Neural cell (in vitro differentiated cells): ENCODE data around the gene SLC44A5. TPM values are rescaled to one million over a fixed set of nuclear protein-coding genes. Genes with fewer than 3 reads are reported as not detected.

Experiments
- H2AFZ ChIP-seq: fragments of 200-600, 300-800 bp; sonication (generic), shearing (Covaris generic); 2 replicates; pipeline ENCODE4 v1.6.0; 2014; ENCODE audit warnings: low read depth, mild to moderate bottlenecking, antibody characterized with exemption, low read length, moderate library complexity
- H3F3A ChIP-seq: fragments of 200-600 bp; shearing (Covaris generic); 2 replicates; pipeline ENCODE4 v1.6.1; 2016; ENCODE audit warnings: mild to moderate bottlenecking, moderate library complexity, mixed read lengths, antibody characterized with exemption, low read length; ENCODE audit not compliant: insufficient read depth, poor library complexity, severe bottlenecking
- H3K27ac ChIP-seq: fragments of 200-600, 300-800 bp; sonication (generic), shearing (Covaris generic); 2 replicates; pipeline ENCODE4 v1.5.1; 2014; ENCODE audit warnings: mild to moderate bottlenecking, low read length, moderate library complexity
- H3K27me3 ChIP-seq: fragments of 300-800, 200-600 bp; sonication (generic), shearing (Covaris generic); 2 replicates; pipeline ENCODE4 v1.6.0; 2014; ENCODE audit warnings: mild to moderate bottlenecking, low read depth, low read length, moderate library complexity; ENCODE audit not compliant: insufficient read depth
- H3K36me3 ChIP-seq: fragments of 300-800, 200-600 bp; sonication (generic), shearing (Covaris generic); 2 replicates; pipeline ENCODE4 v1.5.1; 2014; ENCODE audit warnings: mild to moderate bottlenecking, antibody characterized with exemption, low read length, moderate library complexity; ENCODE audit not compliant: insufficient read depth
- H3K4me2 ChIP-seq: fragments of 300-800, 200-600 bp; sonication (generic), shearing (Covaris generic); 2 replicates; pipeline ENCODE4 v1.6.0; 2014; ENCODE audit warnings: mild to moderate bottlenecking, low read length
- H3K4me3 ChIP-seq: fragments of 300-800, 200-600 bp; sonication (generic), shearing (Covaris generic); 2 replicates; pipeline ENCODE4 v1.5.1; 2014; ENCODE audit warnings: mild to moderate bottlenecking, low read length, moderate library complexity
- H3K79me2 ChIP-seq: fragments of 200-600 bp; shearing (Covaris generic); replicated peaks from 2 replicates; pipeline ENCODE4 v1.6.0; 2014; ENCODE audit warnings: mild to moderate bottlenecking, low read length, moderate library complexity; ENCODE audit not compliant: insufficient read depth
- H3K9ac ChIP-seq: fragments of 300-800, 200-600 bp; sonication (generic), shearing (Covaris generic); 2 replicates; pipeline ENCODE4 v1.6.1; 2016; ENCODE audit warnings: mild to moderate bottlenecking, low read length, mixed read lengths
- H3K9me2 ChIP-seq: fragments of 200-600 bp; shearing (Covaris generic); 2 replicates; pipeline ENCODE4 v1.6.1; 2016; ENCODE audit warnings: mild to moderate bottlenecking, low read length, mixed read lengths; ENCODE audit not compliant: insufficient read depth
- H3K9me3 ChIP-seq: fragments of 200-600, 300-800 bp; sonication (generic), shearing (Covaris generic); 2 replicates; pipeline ENCODE4 v1.6.1; 2016; ENCODE audit warnings: mild to moderate bottlenecking, mixed run types, low read length, moderate library complexity, mixed read lengths
- H4K20me1 ChIP-seq: fragments of 200-600 bp; shearing (Covaris generic); 2 replicates; pipeline ENCODE4 v1.6.1; 2016; ENCODE audit warnings: mild to moderate bottlenecking, mixed run types; ENCODE audit not compliant: insufficient read depth
- CTCF ChIP-seq: fragments of 450-650 bp; IDR thresholded peaks from 2 replicates; pipeline ENCODE4 v1.5.1; 2014; ENCODE audit warnings: antibody characterized with exemption, mild to moderate bottlenecking, moderate library complexity; ENCODE audit not compliant: poor library complexity, severe bottlenecking
- EP300 ChIP-seq: fragments of 450-650 bp; conservative IDR thresholded peaks from 2 replicates; pipeline ENCODE4 v1.6.1; 2014; ENCODE audit warnings: antibody characterized with exemption, mild to moderate bottlenecking, moderate library complexity; ENCODE audit not compliant: poor library complexity, severe bottlenecking
- EZH2 ChIP-seq: fragments of 200-600, 300-800 bp; shearing (Covaris generic), sonication (generic); IDR thresholded peaks from 2 replicates; pipeline ENCODE4 v1.6.1; 2014; ENCODE audit warnings: antibody characterized with exemption, low read length, borderline replicate concordance, mild to moderate bottlenecking; ENCODE audit not compliant: insufficient read depth, poor library complexity, severe bottlenecking
- MXI1 ChIP-seq: fragments of 450-650 bp; conservative IDR thresholded peaks from 2 replicates; pipeline ENCODE4 v1.6.1; 2014; ENCODE audit warnings: antibody characterized with exemption, mild to moderate bottlenecking; ENCODE audit not compliant: poor library complexity, severe bottlenecking
- POLR2AphosphoS5 ChIP-seq: IDR thresholded peaks from 2 replicates; pipeline ENCODE4 v1.6.1; 2012
- RAD21 ChIP-seq: fragments of 450-650 bp; conservative IDR thresholded peaks from 2 replicates; pipeline ENCODE4 v1.6.1; 2014; ENCODE audit warnings: antibody characterized with exemption, mild to moderate bottlenecking, moderate library complexity
- REST ChIP-seq: IDR thresholded peaks from 2 replicates; pipeline ENCODE4 v1.6.1; 2012; ENCODE audit warnings: borderline replicate concordance
- SMC3 ChIP-seq: fragments of 450-650 bp; conservative IDR thresholded peaks from 2 replicates; pipeline ENCODE4 v1.6.1; 2014; ENCODE audit warnings: antibody characterized with exemption, mild to moderate bottlenecking, moderate library complexity; ENCODE audit not compliant: poor library complexity
- TAF1 ChIP-seq: IDR thresholded peaks from 2 replicates; pipeline ENCODE4 v1.6.1; 2012; ENCODE audit warnings: low read depth
- polyA plus RNA-seq: library from polyadenylated mRNA; depleted of rRNA; stranded (reverse); fragments of >200 nt; gene quantifications from 2 replicates; pipeline ENCODE4 v1.2.3, GENCODE V29; 2014

Gene SLC44A5
- polyA plus RNA-seq, 1 donor from 2014 or later, result 53.0 TPM

GRCh38 chr1:75345538-75346292, 265.2 kb downstream of the SLC44A5 start:
- Histone ChIP-seq H3K36me3 (no peaks in the 10 kb centered on the region), H3K9ac (no peak overlapping the region), H4K20me1 (no peaks in the 10 kb centered on the region), H3K27ac (peak overlapping the region; percentile 10), H3K9me2 (no peaks in the 10 kb centered on the region), H3F3A (peaks cover 4% of the 10 kb centered on the region), H3K79me2 (no peaks in the 10 kb centered on the region), H3K4me3 (no peak overlapping the region), H2AFZ (no peak overlapping the region), H3K27me3 (no peaks in the 10 kb centered on the region), H3K4me2 (no peak overlapping the region), H3K9me3 (peaks cover 5% of the 10 kb centered on the region)
- TF ChIP-seq EZH2 (no peak), RAD21 (no peak), CTCF (no peak), TAF1 (no peak), REST (no peak), SMC3 (no peak)

GRCh38 chr1:75342786-75343185, 268.1 kb downstream of the SLC44A5 start:
- Histone ChIP-seq H3K9ac (peak overlapping the region; percentile 36), H3K4me2 (peak overlapping the region; percentile 66), H3K36me3 (no peaks in the 10 kb centered on the region), H3K9me3 (no peaks in the 10 kb centered on the region), H4K20me1 (no peaks in the 10 kb centered on the region), H3K4me3 (peak overlapping the region; percentile 47), H3K27me3 (no peaks in the 10 kb centered on the region), H3K27ac (peak overlapping the region; percentile 79), H3F3A (peaks cover 9% of the 10 kb centered on the region), H3K9me2 (no peaks in the 10 kb centered on the region), H3K79me2 (no peaks in the 10 kb centered on the region), H2AFZ (no peak overlapping the region)
- TF ChIP-seq MXI1 (no peak), EZH2 (no peak), CTCF (no peak), RAD21 (no peak), EP300 (peak; percentile 89), TAF1 (no peak), REST (no peak), POLR2AphosphoS5 (peak; percentile 21), SMC3 (no peak)
